GM12878 (cell line): ENCODE data around the gene SCN7A. TPM values are rescaled to one million over a fixed set of nuclear protein-coding genes. Genes with fewer than 3 reads are reported as not detected.

Source experiments
- ATAC-seq: fragments of 200-7000 bp; cut with Tn5 transposase; 3 replicates; pipeline ENCODE4 v1.9.1; 2020; ENCODE audit warnings: mild to moderate bottlenecking, moderate library complexity
- BruUV-seq: library from RNA; stranded (reverse); fragments of 400-500 nt; replicated peaks from 2 replicates; lab custom pipeline; 2021; lab: Mats Ljungman, UMichigan
- CTCF ChIA-PET: fragments of 300-600 bp; sonication (Branson Sonifier 250); formaldehyde crosslinking; extraction: SDS; loops from one replicate; lab custom pipeline; 2021; ENCODE audit warnings: inconsistent platforms; lab: Yijun Ruan, JAX
- POLR2A ChIA-PET: fragments of 350-600 bp; formaldehyde crosslinking; extraction: SDS; loops from one replicate; lab custom pipeline; 2021; ENCODE audit warnings: inconsistent platforms; lab: Charles Lee
- RAD21 ChIA-PET: fragments of 300-600 bp; sonication (Branson Sonifier 250); formaldehyde crosslinking; loops from one replicate; lab custom pipeline; 2023; ENCODE audit warnings: antibody characterized with exemption; ENCODE audit not compliant: unreplicated experiment; lab: Charles Lee
- SMC1A ChIA-PET: fragments of 300-600 bp; sonication (Branson Sonifier 250); formaldehyde crosslinking; loops from one replicate; lab custom pipeline; 2023; ENCODE audit not compliant: unreplicated experiment, uncharacterized antibody; lab: Charles Lee
- DNase-seq: peaks from one replicate; pipeline ENCODE4 v3.0.0-alpha.2; 2011; ENCODE audit warnings: low read depth, low spot score
- FAIRE-seq: peaks from 3 replicates; lab custom pipeline; 2011; peaks lifted over from hg19 to GRCh38; lab: Jason Lieb, UNC
- H2AFZ ChIP-seq: 2 replicates; pipeline ENCODE4 v1.6.0; 2011; ENCODE audit warnings: low read depth, low read length, control low read depth; ENCODE audit not compliant: control insufficient read depth
- H3K27ac ChIP-seq: 2 replicates; pipeline ENCODE4 v1.5.1; 2011; ENCODE audit warnings: control low read depth; ENCODE audit not compliant: control insufficient read depth, insufficient read depth
- H3K27me3 ChIP-seq, 2 experiments: replicated peaks in 1 of 2; 2 replicates each; pipeline versions ENCODE4 v1.6.0 to v1.6.1; 2011; ENCODE audit warnings: low read length in 1 of 2; ENCODE audit not compliant: control insufficient read depth in 2 of 2, insufficient read depth in 2 of 2
- H3K36me3 ChIP-seq, 2 experiments: 2 replicates each; pipeline ENCODE4 v1.5.1; 2011; ENCODE audit warnings: low read length in 1 of 2; ENCODE audit not compliant: control insufficient read depth in 2 of 2, insufficient read depth in 2 of 2
- H3K4me1 ChIP-seq: 2 replicates; pipeline ENCODE4 v1.6.1; 2011; ENCODE audit warnings: mild to moderate bottlenecking, low read length, moderate library complexity, mixed read lengths; ENCODE audit not compliant: control insufficient read depth, insufficient read depth
- H3K4me2 ChIP-seq: 2 replicates; pipeline ENCODE4 v1.6.0; 2011; ENCODE audit warnings: control low read depth; ENCODE audit not compliant: control insufficient read depth, insufficient read depth
- H3K4me3 ChIP-seq: fragments of 200-600 bp; sonication (generic); 2 replicates; pipeline ENCODE4 v1.5.1; 2016
- H3K79me2 ChIP-seq: 2 replicates; pipeline ENCODE4 v1.6.0; 2011; ENCODE audit warnings: low read length; ENCODE audit not compliant: control insufficient read depth, insufficient read depth
- H3K9ac ChIP-seq: 2 replicates; pipeline ENCODE4 v1.8.0; 2011; ENCODE audit warnings: low read length, control low read depth, mixed read lengths; ENCODE audit not compliant: control insufficient read depth, insufficient read depth
- H3K9me3 ChIP-seq: replicated peaks from 3 replicates; pipeline ENCODE4 v1.5.1; 2011; ENCODE audit warnings: mild to moderate bottlenecking, low read length; ENCODE audit not compliant: control insufficient read depth, insufficient read depth
- H4K20me1 ChIP-seq: 2 replicates; pipeline ENCODE4 v1.6.0; 2011; ENCODE audit not compliant: control insufficient read depth, insufficient read depth
- ETV6 ChIP-seq, 2 experiments: fragments of 450-650 bp in 1 of 2; IDR thresholded peaks in 1 of 2; conservative IDR thresholded peaks in 1 of 2; 2 replicates each; pipeline ENCODE4 v1.6.1; 2014; ENCODE audit warnings: antibody characterized with exemption in 1 of 2, borderline replicate concordance in 1 of 2, low read depth in 1 of 2, mild to moderate bottlenecking in 1 of 2, moderate library complexity in 1 of 2
- FOXM1 ChIP-seq: IDR thresholded peaks from 2 replicates; pipeline ENCODE4 v1.6.1; 2012; ENCODE audit warnings: low read depth, mild to moderate bottlenecking, inconsistent platforms, low read length, moderate library complexity
- KAT2A ChIP-seq: conservative IDR thresholded peaks from 2 replicates; pipeline ENCODE4 v1.6.1; 2011; ENCODE audit warnings: low read depth, low read length; ENCODE audit not compliant: control insufficient read depth
- KDM1A ChIP-seq: fragments of 200-600 bp; sonication (generic); IDR thresholded peaks from 2 replicates; pipeline ENCODE4 v1.6.1; 2016; ENCODE audit warnings: borderline replicate concordance
- MEF2A ChIP-seq: IDR thresholded peaks from 2 replicates; pipeline ENCODE4 v1.6.1; 2011; ENCODE audit warnings: low read depth, mild to moderate bottlenecking, low read length, moderate library complexity; ENCODE audit not compliant: insufficient read depth
- RAD51 ChIP-seq: fragments of 450-650 bp; IDR thresholded peaks from 2 replicates; pipeline ENCODE4 v1.6.1; 2016; ENCODE audit warnings: moderate library complexity, mild to moderate bottlenecking, inconsistent platforms
- YBX1 ChIP-seq: fragments of 450-650 bp; IDR thresholded peaks from 2 replicates; pipeline ENCODE4 v1.6.1; 2016; ENCODE audit warnings: antibody characterized with exemption
- YY1 ChIP-seq: IDR thresholded peaks from 2 replicates; pipeline ENCODE4 v1.6.1; 2011; ENCODE audit warnings: low read depth, mild to moderate bottlenecking, low read length
- ZNF622 ChIP-seq: fragments of 450-650 bp; IDR thresholded peaks from 2 replicates; pipeline ENCODE4 v1.6.1; 2017; ENCODE audit warnings: mild to moderate bottlenecking, inconsistent platforms
- ZSCAN29 ChIP-seq: fragments of 450-650 bp; IDR thresholded peaks from 2 replicates; pipeline ENCODE4 v1.6.1; 2017; ENCODE audit warnings: mild to moderate bottlenecking, moderate library complexity
- in situ Hi-C: fragments of 300-500 bp; cut with MboI; formaldehyde crosslinking; loops from 9 replicates; pipeline ENCODE4 v1.14.3; 2018; ENCODE audit warnings: mixed read lengths
- intact Hi-C: fragments of 100-400 bp; cut with micrococcal nuclease; formaldehyde crosslinking; loops from one replicate; pipeline ENCODE4 v1.14.2; 2022; ENCODE audit not compliant: unreplicated experiment
- polyA plus RNA-seq, 11 experiments: library from polyadenylated mRNA; depleted of rRNA in 4 of 11; unstranded in 6 of 11; stranded (reverse) in 5 of 11; fragments of >200 nt; fragmentation: Nextera tagmentation in 4 of 11; fragmentation: Illumina TruSeq in 1 of 11; extraction: Ambion mirVana in 4 of 11; extraction: Trizol in 1 of 11; gene quantifications; 1 replicate in 1 of 11; 2 replicates in 10 of 11; pipeline versions ENCODE4 v1.2.1 to v1.2.3, GENCODE V29; 2011 to 2016; ENCODE audit warnings: inconsistent platforms in 2 of 11, missing spikeins in 2 of 11, low read depth in 1 of 11
- total RNA-seq, 4 experiments: library from RNA; depleted of rRNA in 3 of 4; stranded (reverse); fragments of >200 nt in 3 of 4; fragmentation: Illumina TruSeq in 1 of 4; extraction: Trizol in 1 of 4; gene quantifications; 2 replicates each; pipeline versions ENCODE4 v1.2.1 to v1.2.3, GENCODE V29; 2013 to 2021
- TF ChIP-seq, protein P1 (sequence below): fragments of 450-650 bp; IDR thresholded peaks from 2 replicates; pipeline ENCODE4 v1.6.1; 2017; ENCODE audit warnings: mild to moderate bottlenecking
- TF ChIP-seq, protein P2 (sequence below): fragments of 450-650 bp; IDR thresholded peaks from 2 replicates; pipeline ENCODE4 v1.6.1; 2017; ENCODE audit warnings: antibody characterized with exemption, mild to moderate bottlenecking, moderate library complexity

The SCN7A gene
- total and polyA plus RNA-seq, 10 of the 15 experiments (the other 5 are each of a cell fraction or from before 2014, with no cell fraction given) = 0.05 TPM; not detected in 9

DNA sequence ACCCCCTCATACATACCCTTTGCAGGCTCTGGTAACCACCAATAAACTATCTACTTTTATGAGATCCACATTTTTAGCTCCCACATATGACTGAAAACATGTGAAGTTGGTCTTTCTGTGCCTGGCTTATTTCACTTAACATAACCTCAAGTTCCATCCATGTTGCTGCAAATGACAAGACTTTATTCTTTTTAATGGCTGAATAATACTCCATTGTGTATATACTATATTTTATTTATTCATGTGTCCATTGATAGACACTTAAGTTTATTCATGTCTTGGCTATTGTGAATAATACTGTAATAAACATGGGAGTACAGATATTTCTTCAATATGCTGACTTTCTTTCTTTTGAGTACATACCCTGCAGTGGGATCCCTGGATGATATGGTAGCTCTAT lies 45.9 kb downstream of the SCN7A start:
- CTCF ChIA-PET = no interaction called here

More for the DNA sequence above, 45.9 kb downstream of the SCN7A start:
- intact Hi-C loops (no loop called here), in situ Hi-C loops (no loop called here)
- Histone ChIP-seq H3K4me3 (no peak overlapping the region), H2AFZ (no peak overlapping the region), H3K27me3 (no peaks in the 10 kb centered on the region), H3K9me3 (no peaks in the 10 kb centered on the region), H3K27ac (no peak overlapping the region), H3K36me3 (no peaks in the 10 kb centered on the region), H3K79me2 (no peaks in the 10 kb centered on the region), H3K9ac (no peak overlapping the region), H4K20me1 (no peaks in the 10 kb centered on the region), H3K4me2 (no peak overlapping the region), H3K4me1 (no peaks in the 10 kb centered on the region)
- TF ChIP-seq ETV6 (conservative IDR thresholded peaks at IDR 0.05 in 1 of 2, IDR thresholded peaks at IDR 0.05 in 1 of 2; ENCODE audit: borderline replicate concordance in 1 of 2, low read depth in 1 of 2) (no peak), FOXM1 (no peak), YBX1 (no peak), YY1 (no peak), ZSCAN29 (no peak), RAD51 (no peak), KAT2A (no peak), ZNF622 (no peak), MEF2A (no peak), KDM1A (no peak)
- TF ChIP-seq, protein P1, sequence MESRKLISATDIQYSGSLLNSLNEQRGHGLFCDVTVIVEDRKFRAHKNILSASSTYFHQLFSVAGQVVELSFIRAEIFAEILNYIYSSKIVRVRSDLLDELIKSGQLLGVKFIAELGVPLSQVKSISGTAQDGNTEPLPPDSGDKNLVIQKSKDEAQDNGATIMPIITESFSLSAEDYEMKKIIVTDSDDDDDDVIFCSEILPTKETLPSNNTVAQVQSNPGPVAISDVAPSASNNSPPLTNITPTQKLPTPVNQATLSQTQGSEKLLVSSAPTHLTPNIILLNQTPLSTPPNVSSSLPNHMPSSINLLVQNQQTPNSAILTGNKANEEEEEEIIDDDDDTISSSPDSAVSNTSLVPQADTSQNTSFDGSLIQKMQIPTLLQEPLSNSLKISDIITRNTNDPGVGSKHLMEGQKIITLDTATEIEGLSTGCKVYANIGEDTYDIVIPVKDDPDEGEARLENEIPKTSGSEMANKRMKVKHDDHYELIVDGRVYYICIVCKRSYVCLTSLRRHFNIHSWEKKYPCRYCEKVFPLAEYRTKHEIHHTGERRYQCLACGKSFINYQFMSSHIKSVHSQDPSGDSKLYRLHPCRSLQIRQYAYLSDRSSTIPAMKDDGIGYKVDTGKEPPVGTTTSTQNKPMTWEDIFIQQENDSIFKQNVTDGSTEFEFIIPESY = no peak
- TF ChIP-seq, protein P2, sequence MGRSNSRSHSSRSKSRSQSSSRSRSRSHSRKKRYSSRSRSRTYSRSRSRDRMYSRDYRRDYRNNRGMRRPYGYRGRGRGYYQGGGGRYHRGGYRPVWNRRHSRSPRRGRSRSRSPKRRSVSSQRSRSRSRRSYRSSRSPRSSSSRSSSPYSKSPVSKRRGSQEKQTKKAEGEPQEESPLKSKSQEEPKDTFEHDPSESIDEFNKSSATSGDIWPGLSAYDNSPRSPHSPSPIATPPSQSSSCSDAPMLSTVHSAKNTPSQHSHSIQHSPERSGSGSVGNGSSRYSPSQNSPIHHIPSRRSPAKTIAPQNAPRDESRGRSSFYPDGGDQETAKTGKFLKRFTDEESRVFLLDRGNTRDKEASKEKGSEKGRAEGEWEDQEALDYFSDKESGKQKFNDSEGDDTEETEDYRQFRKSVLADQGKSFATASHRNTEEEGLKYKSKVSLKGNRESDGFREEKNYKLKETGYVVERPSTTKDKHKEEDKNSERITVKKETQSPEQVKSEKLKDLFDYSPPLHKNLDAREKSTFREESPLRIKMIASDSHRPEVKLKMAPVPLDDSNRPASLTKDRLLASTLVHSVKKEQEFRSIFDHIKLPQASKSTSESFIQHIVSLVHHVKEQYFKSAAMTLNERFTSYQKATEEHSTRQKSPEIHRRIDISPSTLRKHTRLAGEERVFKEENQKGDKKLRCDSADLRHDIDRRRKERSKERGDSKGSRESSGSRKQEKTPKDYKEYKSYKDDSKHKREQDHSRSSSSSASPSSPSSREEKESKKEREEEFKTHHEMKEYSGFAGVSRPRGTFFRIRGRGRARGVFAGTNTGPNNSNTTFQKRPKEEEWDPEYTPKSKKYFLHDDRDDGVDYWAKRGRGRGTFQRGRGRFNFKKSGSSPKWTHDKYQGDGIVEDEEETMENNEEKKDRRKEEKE = no peak
- no peak for FAIRE-seq
- ChIA-PET POLR2A (no interaction called here), SMC1A (no interaction called here), RAD21 (no interaction called here)
- no peak for DNase-seq
- BruUV-seq = no TSS peak
- ATAC-seq = no peak
